ENCODE measurements around the gene PHKB.

GRCh38 chr16:47460711-47461597 is at the start of gene PHKB, which contains the start of gene ITFG1:
- no peak for TF ChIP-seq EZH2 (IDR thresholded peaks at IDR 0.05; ENCODE audit: insufficient read depth, poor library complexity, severe bottlenecking)
- no peak for TF ChIP-seq EZH2phosphoT487 (IDR thresholded peaks at IDR 0.05; ENCODE audit: insufficient read depth, low read depth)

All from GM23248 (cell line).